ENCODE data around the gene PALB2. TPM values are rescaled to one million over a fixed set of nuclear protein-coding genes. Genes with fewer than 3 reads are reported as not detected.

PALB2 gene
- total RNA-seq, 4 donors from 2014 or later, result 9.1 to 16.0 (median 12.4) TPM

DNA sequence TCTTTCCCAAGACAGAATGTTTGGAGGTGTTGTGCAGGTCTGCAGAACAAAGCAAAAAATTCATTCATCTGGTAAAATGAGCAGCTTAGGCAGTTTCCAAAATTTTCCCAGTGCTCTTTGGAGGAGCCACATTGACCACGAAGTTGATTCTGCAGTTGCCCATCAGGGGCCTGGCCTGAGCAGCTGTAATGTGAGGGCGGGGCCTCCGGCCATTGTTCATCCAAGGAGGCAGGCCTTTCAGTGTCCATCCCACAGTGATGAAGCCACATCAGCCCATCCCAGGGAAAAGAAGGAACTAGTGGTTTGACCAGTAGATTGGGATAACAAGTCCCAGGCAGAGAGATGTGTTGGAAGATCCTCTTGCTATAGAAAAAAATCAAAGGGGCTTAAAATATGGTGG lies 73.5 kb downstream of the PALB2 start:
- no peaks in the 10 kb centered on the region for H3K4me1 ChIP-seq
- 83% methylated on average over 1 of the region's 3 CpGs; no CpG with 5 or more reads in 1 of the 2 donors for WGBS, 2 donors
- H3K27me3 ChIP-seq, result no peaks in the 10 kb centered on the region
- DNase-seq, result no peak
- H3K27ac ChIP-seq, result no peak overlapping the region
- no peak overlapping the region for H3K4me3 ChIP-seq
- TF ChIP-seq CTCF (IDR thresholded peaks at IDR 0.05) (no peak), POLR2A (IDR thresholded peaks at IDR 0.05) (no peak)
- no peaks in the 10 kb centered on the region for H3K9me3 ChIP-seq
- intact Hi-C loops (cut with DNase I), result no loop called here
- peaks cover 34 to 100% (median 47%) of the 10 kb centered on the region in 3 donors for H3K36me3 ChIP-seq

GRCh38 chr16:23566724-23567123 lies 74.4 kb downstream of the PALB2 start:
- Histone ChIP-seq H3K4me1 (no peaks in the 10 kb centered on the region), H3K27me3 (no peaks in the 10 kb centered on the region), H3K27ac (no peak overlapping the region), H3K4me3 (no peak overlapping the region), H3K36me3 (peaks cover 36 to 100% (median 52%) of the 10 kb centered on the region in 3 donors), H3K9me3 (no peaks in the 10 kb centered on the region)
- intact Hi-C loops (cut with DNase I), result no loop called here
- WGBS, 2 donors, result 95 to 96% methylated on average over 4 to 8 of the region's 8 CpGs
- no peak for TF ChIP-seq CTCF (IDR thresholded peaks at IDR 0.05)
- no peak for TF ChIP-seq POLR2A (IDR thresholded peaks at IDR 0.05)
- no peak for DNase-seq

- Histone ChIP-seq H3K4me3 (no peak overlapping the region), H3K9me3 (no peaks in the 10 kb centered on the region), H3K27ac (no peak overlapping the region), H3K27me3 (no peaks in the 10 kb centered on the region), H3K36me3 (peaks cover 36 to 100% (median 42%) of the 10 kb centered on the region in 3 donors), H3K4me1 (peaks cover 0 to 19% (median 0%) of the 10 kb centered on the region in 3 donors)
- TF ChIP-seq CTCF (IDR thresholded peaks at IDR 0.05) (no peak), POLR2A (IDR thresholded peaks at IDR 0.05) (no peak)
- intact Hi-C loops (cut with DNase I), result no loop called here
- no peak for DNase-seq
- WGBS, 2 donors, result 93 to 100% methylated on average over 4 to 8 of the region's 9 CpGs
Measured at GRCh38 chr16:23564575-23565363, 76.3 kb downstream of the PALB2 start.

GRCh38 chr16:23563186-23563585 lies 77.9 kb downstream of the PALB2 start:
- Histone ChIP-seq H3K27me3 (no peaks in the 10 kb centered on the region), H3K27ac (no peak overlapping the region), H3K4me3 (no peak overlapping the region), H3K36me3 (peaks cover 36 to 94% (median 49%) of the 10 kb centered on the region in 3 donors), H3K9me3 (no peaks in the 10 kb centered on the region), H3K4me1 (peaks cover 0 to 35% (median 12%) of the 10 kb centered on the region in 3 donors)
- no peak for DNase-seq
- intact Hi-C loops (cut with DNase I), result no loop called here
- 75 to 92% methylated on average over 3 to 4 of the region's 6 CpGs for WGBS, 2 donors
- TF ChIP-seq POLR2A (IDR thresholded peaks at IDR 0.05), result no peak
- no peak for TF ChIP-seq CTCF (IDR thresholded peaks at IDR 0.05)

DNA sequence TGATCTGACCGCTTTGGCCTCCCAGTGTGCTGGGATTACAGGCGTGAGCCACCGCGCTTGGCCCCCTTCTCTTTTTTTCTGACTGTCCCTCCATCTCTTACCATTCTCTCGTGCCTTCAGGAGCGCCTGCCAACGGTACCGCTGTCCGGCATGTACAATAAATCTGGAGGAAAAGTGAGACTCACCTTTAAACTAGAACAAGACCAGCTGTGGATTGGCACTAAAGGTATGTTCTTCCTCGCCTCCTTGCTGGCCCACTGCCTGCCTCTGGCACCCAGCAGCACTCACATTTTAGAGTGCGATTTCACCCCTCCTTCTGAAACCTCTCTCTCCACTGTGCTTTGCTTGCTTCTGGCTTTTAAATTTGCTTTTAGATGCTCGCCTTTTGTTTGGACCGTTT lies 78.6 kb downstream of the PALB2 start:
- TF ChIP-seq CTCF (IDR thresholded peaks at IDR 0.05) (no peak), POLR2A (IDR thresholded peaks at IDR 0.05) (no peak)
- WGBS, 2 donors, result 90 to 97% methylated on average over 13 of the region's 13 CpGs
- H3K36me3 ChIP-seq, result peaks cover 32 to 87% (median 45%) of the 10 kb centered on the region in 3 donors

More for the DNA sequence above, 78.6 kb downstream of the PALB2 start:
- intact Hi-C loops (cut with DNase I), result no loop called here
- no peak overlapping the region for H3K27ac ChIP-seq
- DNase-seq, result no peak
- H3K4me1 ChIP-seq, result peaks cover 0 to 37% (median 12%) of the 10 kb centered on the region in 3 donors
- H3K4me3 ChIP-seq, result no peak overlapping the region
- no peaks in the 10 kb centered on the region for H3K27me3 ChIP-seq
- H3K9me3 ChIP-seq, result no peaks in the 10 kb centered on the region

Measured in esophagus squamous epithelium (tissue), 5 donors.